GM23338 (cell line): ENCODE data around the gene KIAA1671. TPM values are rescaled to one million over a fixed set of nuclear protein-coding genes. Genes with fewer than 3 reads are reported as not detected.

Experiments used
- ATAC-seq: fragments of 200-7000 bp; cut with Tn5 transposase; 3 replicates; pipeline ENCODE4 v1.9.1; 2020
- DNase-seq: peaks from one replicate; pipeline ENCODE4 v3.0.0-alpha.2; 2015; ENCODE audit warnings: low spot score
- H2AFZ ChIP-seq: fragments of 200-600 bp; sonication (generic); 2 replicates; pipeline ENCODE4 v1.8.0; 2016; ENCODE audit warnings: antibody characterized with exemption, mild to moderate bottlenecking, moderate library complexity
- H3F3A ChIP-seq: fragments of 200-600 bp; sonication (generic); replicated peaks from 2 replicates; pipeline ENCODE4 v1.8.0; 2017; ENCODE audit warnings: antibody characterized with exemption, mixed run types, low read depth
- H3K27ac ChIP-seq: fragments of 200-600 bp; sonication (generic); 2 replicates; pipeline ENCODE4 v1.6.1; 2016; ENCODE audit warnings: low read depth
- H3K27me3 ChIP-seq: fragments of 200-600 bp; sonication (generic); 2 replicates; pipeline ENCODE4 v1.8.0; 2016; ENCODE audit warnings: mild to moderate bottlenecking, mixed run types, moderate library complexity; ENCODE audit not compliant: insufficient read depth
- H3K36me3 ChIP-seq: fragments of 200-600 bp; sonication (generic); 2 replicates; pipeline ENCODE4 v1.8.0; 2016; ENCODE audit warnings: mild to moderate bottlenecking; ENCODE audit not compliant: insufficient read depth
- H3K4me1 ChIP-seq: fragments of 200-600 bp; sonication (generic); 2 replicates; pipeline ENCODE4 v1.8.0; 2016; ENCODE audit warnings: mild to moderate bottlenecking, moderate library complexity; ENCODE audit not compliant: insufficient read depth
- H3K4me2 ChIP-seq: fragments of 200-600 bp; sonication (generic); 2 replicates; pipeline ENCODE4 v1.7.1; 2017; ENCODE audit warnings: mixed run types
- H3K4me3 ChIP-seq: fragments of 200-600 bp; sonication (generic); 2 replicates; pipeline ENCODE4 v1.6.1; 2016; ENCODE audit warnings: mixed run types
- H3K79me2 ChIP-seq: fragments of 200-600 bp; sonication (generic); replicated peaks from 2 replicates; pipeline ENCODE4 v1.8.0; 2017; ENCODE audit warnings: mild to moderate bottlenecking; ENCODE audit not compliant: insufficient read depth
- H3K9me2 ChIP-seq: fragments of 200-600 bp; sonication (generic); 2 replicates; pipeline ENCODE4 v1.8.0; 2017; ENCODE audit not compliant: insufficient read depth
- H4K20me1 ChIP-seq: fragments of 200-600 bp; sonication (generic); replicated peaks from 2 replicates; pipeline ENCODE4 v1.8.0; 2017; ENCODE audit warnings: mild to moderate bottlenecking; ENCODE audit not compliant: insufficient read depth
- H3K27ac Mint-ChIP-seq: 2 replicates; pipeline ENCODE4 v1.8.0; 2020; ENCODE audit warnings: inconsistent platforms, mild to moderate bottlenecking, moderate library complexity, mixed read lengths
- H3K27me3 Mint-ChIP-seq: 3 replicates; pipeline ENCODE4 v1.8.0; 2022; ENCODE audit warnings: low read depth, mild to moderate bottlenecking, moderate library complexity, mixed read lengths, inconsistent platforms; ENCODE audit not compliant: insufficient read depth, poor library complexity
- H3K36me3 Mint-ChIP-seq: 3 replicates; pipeline ENCODE4 v1.8.0; 2021; ENCODE audit warnings: low read depth, mild to moderate bottlenecking, inconsistent platforms, moderate library complexity, mixed read lengths
- H3K4me1 Mint-ChIP-seq: 3 replicates; pipeline ENCODE4 v1.8.0; 2020; ENCODE audit warnings: mild to moderate bottlenecking, inconsistent platforms, mixed read lengths
- H3K4me3 Mint-ChIP-seq: 3 replicates; pipeline ENCODE4 v1.8.0; 2021; ENCODE audit warnings: moderate library complexity, mild to moderate bottlenecking, inconsistent platforms, mixed read lengths
- H3K9me3 Mint-ChIP-seq: 3 replicates; pipeline ENCODE4 v1.8.0; 2020; ENCODE audit warnings: moderate library complexity, mild to moderate bottlenecking, inconsistent platforms, mixed read lengths
- CREB1 ChIP-seq: fragments of 250-450 bp; sonication (Bioruptor Pico); IDR thresholded peaks from 2 replicates; pipeline ENCODE4 v1.5.0; 2020; ENCODE audit warnings: low read depth, mild to moderate bottlenecking, moderate library complexity
- ETS1 ChIP-seq: IDR thresholded peaks from 2 replicates; pipeline ENCODE4 v1.6.1; 2016; ENCODE audit warnings: antibody characterized with exemption
- EZH2 ChIP-seq: fragments of 200-600 bp; sonication (generic); IDR thresholded peaks from one replicate; pipeline ENCODE4 v1.8.0; 2017; ENCODE audit warnings: antibody characterized with exemption, mild to moderate bottlenecking, low read depth; ENCODE audit not compliant: unreplicated experiment
- EZH2phosphoT487 ChIP-seq: fragments of 200-600 bp; sonication (generic); IDR thresholded peaks from one replicate; pipeline ENCODE4 v1.8.1; 2018; ENCODE audit warnings: antibody characterized with exemption; ENCODE audit not compliant: unreplicated experiment
- JUNB ChIP-seq: IDR thresholded peaks from one replicate; pipeline ENCODE4 v1.6.1; 2016; ENCODE audit warnings: antibody characterized with exemption; ENCODE audit not compliant: unreplicated experiment
- NANOG ChIP-seq: IDR thresholded peaks from 2 replicates; pipeline ENCODE4 v1.6.1; 2016; ENCODE audit warnings: antibody characterized with exemption, borderline replicate concordance
- POLR2AphosphoS5 ChIP-seq: IDR thresholded peaks from 2 replicates; pipeline ENCODE4 v1.6.1; 2016; ENCODE audit warnings: antibody characterized with exemption, low read depth
- ZNF331 ChIP-seq: fragments of 250-450 bp; sonication (Bioruptor Pico); IDR thresholded peaks from 2 replicates; pipeline ENCODE4 v1.5.0; 2020; ENCODE audit warnings: low read depth, mild to moderate bottlenecking, moderate library complexity
- ZNF462 ChIP-seq: fragments of 250-450 bp; sonication (Bioruptor Pico); IDR thresholded peaks from 2 replicates; pipeline ENCODE4 v1.5.0; 2020; ENCODE audit warnings: mild to moderate bottlenecking, moderate library complexity
- polyA plus RNA-seq: library from polyadenylated mRNA; unstranded; fragments of >200 nt; fragmentation: Nextera tagmentation; extraction: Ambion mirVana; gene quantifications from 2 replicates; pipeline ENCODE4 v1.2.1, GENCODE V29; 2016
- total RNA-seq: library from RNA; depleted of rRNA; stranded (reverse); fragments of >200 nt; shearing (Covaris generic); gene quantifications from 2 replicates; pipeline ENCODE4 v1.2.3, GENCODE V29; 2014
- TF ChIP-seq, protein P1 (sequence below), 2 experiments: fragments of 200-600 bp in 1 of 2; sonication (generic) in 1 of 2; conservative IDR thresholded peaks; 2 replicates each; pipeline versions ENCODE4 v1.5.1 to v1.6.1; 2016 to 2017; ENCODE audit warnings: antibody characterized with exemption in 2 of 2, low read depth in 2 of 2, mild to moderate bottlenecking in 2 of 2, moderate library complexity in 1 of 2

Gene KIAA1671
- total and polyA plus RNA-seq, 2 experiments from 2014 or later: 6.1 to 27.2 TPM

DNA sequence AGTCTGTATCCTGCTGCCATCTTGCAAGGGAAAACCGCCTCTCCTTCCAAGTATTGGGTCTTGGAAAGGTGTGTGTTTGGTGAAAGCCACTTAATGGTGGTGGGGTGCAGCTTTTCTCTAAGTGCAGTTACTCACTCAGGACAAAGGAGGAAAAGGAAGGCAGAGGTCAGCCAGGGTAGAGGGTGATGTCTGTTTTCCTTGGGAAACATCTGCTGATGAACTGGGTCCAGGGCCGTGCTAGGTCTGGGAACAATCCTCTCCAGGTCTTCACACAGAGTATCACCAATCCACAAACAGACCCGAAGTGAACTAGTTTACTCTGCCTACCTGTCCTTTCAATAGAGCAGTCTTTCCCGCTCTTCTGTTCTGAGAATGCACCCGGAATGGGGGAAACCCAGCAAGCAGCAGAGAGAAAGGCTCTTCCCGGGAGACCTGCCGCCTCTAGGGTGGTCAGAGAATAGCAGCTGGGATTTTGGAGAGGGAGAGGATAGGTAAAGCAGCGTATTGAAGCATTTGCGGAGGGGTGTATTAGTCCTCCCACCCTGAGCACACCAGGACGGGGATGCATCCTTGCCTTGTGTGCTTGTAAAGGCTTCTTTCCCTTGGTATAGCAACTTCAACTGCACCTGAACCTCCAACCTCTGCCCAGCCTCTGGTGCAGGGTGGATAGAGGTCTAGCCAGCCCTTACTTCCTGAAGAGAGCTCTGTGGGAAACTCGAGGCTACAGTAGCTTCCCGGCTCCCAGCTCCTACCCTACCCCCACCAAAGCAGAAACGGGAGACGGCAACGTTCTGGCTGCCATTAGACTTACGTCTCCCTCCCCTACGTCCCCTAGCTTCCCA lies 26.7 kb upstream of the KIAA1671 start:
- peaks cover 5% of the 10 kb centered on the region for H3K27me3 Mint-ChIP-seq
- peaks cover 8% of the 10 kb centered on the region; the same call in 2 of the 3 replicates for H3K9me3 Mint-ChIP-seq
- Histone ChIP-seq H3K79me2 (no peaks in the 10 kb centered on the region), H3F3A (0 out of 2 replicates have a peak, but pooled peaks cover 2% of the 10 kb centered on the region), H3K4me2 (peak overlapping the region; percentile 41), H3K27ac (peak overlapping the region; percentile 69; the same call in 1 of the 2 replicates), H3K36me3 (0 out of 2 replicates have a peak, but pooled peaks cover 5% of the 10 kb centered on the region), H3K4me1 (peaks cover 6% of the 10 kb centered on the region), H3K27me3 (no peaks in the 10 kb centered on the region), H3K9me2 (0 out of 2 replicates have a peak, but pooled peaks cover 3% of the 10 kb centered on the region), H2AFZ (peak overlapping the region; percentile 25; the same call in 1 of the 2 replicates), H3K4me3 (no peak overlapping the region; the same call in 1 of the 2 replicates), H4K20me1 (no peaks in the 10 kb centered on the region)
- peaks cover 10% of the 10 kb centered on the region for H3K4me1 Mint-ChIP-seq
- ATAC-seq (peak; percentile 96), DNase-seq (peak; percentile 80)
- H3K4me3 Mint-ChIP-seq: no peak overlapping the region
- TF ChIP-seq EZH2: no peak
- TF ChIP-seq, protein P1, sequence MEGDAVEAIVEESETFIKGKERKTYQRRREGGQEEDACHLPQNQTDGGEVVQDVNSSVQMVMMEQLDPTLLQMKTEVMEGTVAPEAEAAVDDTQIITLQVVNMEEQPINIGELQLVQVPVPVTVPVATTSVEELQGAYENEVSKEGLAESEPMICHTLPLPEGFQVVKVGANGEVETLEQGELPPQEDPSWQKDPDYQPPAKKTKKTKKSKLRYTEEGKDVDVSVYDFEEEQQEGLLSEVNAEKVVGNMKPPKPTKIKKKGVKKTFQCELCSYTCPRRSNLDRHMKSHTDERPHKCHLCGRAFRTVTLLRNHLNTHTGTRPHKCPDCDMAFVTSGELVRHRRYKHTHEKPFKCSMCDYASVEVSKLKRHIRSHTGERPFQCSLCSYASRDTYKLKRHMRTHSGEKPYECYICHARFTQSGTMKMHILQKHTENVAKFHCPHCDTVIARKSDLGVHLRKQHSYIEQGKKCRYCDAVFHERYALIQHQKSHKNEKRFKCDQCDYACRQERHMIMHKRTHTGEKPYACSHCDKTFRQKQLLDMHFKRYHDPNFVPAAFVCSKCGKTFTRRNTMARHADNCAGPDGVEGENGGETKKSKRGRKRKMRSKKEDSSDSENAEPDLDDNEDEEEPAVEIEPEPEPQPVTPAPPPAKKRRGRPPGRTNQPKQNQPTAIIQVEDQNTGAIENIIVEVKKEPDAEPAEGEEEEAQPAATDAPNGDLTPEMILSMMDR (conservative IDR thresholded peaks at IDR 0.05; ENCODE audit: low read depth in 2 of 2): peak; percentile 44 to 45
- peaks cover 2% of the 10 kb centered on the region for H3K36me3 Mint-ChIP-seq
- H3K27ac Mint-ChIP-seq: no peak overlapping the region

DNA sequence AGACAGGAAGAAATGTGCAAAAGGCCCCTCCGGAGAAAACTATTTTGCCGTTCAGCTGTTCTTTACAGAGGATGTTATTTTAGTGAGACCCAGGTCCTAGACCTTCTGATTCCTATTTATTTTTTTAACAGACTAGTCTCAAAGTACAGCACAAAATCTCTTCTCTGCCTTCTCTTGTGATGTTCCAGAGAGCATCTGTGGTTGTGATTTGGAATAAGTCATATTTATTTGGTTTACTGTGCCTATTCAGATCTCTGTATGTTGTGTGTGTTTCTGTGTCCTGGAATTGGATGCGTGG lies 26.1 kb upstream of the KIAA1671 start:
- Histone ChIP-seq H2AFZ (peak overlapping the region; percentile 25; the same call in 1 of the 2 replicates), H3K79me2 (no peaks in the 10 kb centered on the region), H3K27me3 (no peaks in the 10 kb centered on the region), H4K20me1 (no peaks in the 10 kb centered on the region), H3K4me2 (peak overlapping the region; percentile 41), H3K27ac (no peak overlapping the region), H3K4me3 (no peak overlapping the region; the same call in 1 of the 2 replicates), H3F3A (0 out of 2 replicates have a peak, but pooled peaks cover 2% of the 10 kb centered on the region), H3K36me3 (0 out of 2 replicates have a peak, but pooled peaks cover 5% of the 10 kb centered on the region), H3K4me1 (peaks cover 6% of the 10 kb centered on the region), H3K9me2 (0 out of 2 replicates have a peak, but pooled peaks cover 3% of the 10 kb centered on the region)
- Mint-ChIP-seq H3K27ac (no peak overlapping the region), H3K36me3 (peaks cover 2% of the 10 kb centered on the region), H3K9me3 (peaks cover 8% of the 10 kb centered on the region; the same call in 2 of the 3 replicates), H3K4me1 (peaks cover 10% of the 10 kb centered on the region), H3K4me3 (no peak overlapping the region; the same call in 2 of the 3 replicates), H3K27me3 (peaks cover 5% of the 10 kb centered on the region)
- DNase-seq (no peak), ATAC-seq (no peak)
- TF ChIP-seq EZH2phosphoT487: no peak
- no peak for TF ChIP-seq POLR2AphosphoS5
- TF ChIP-seq JUNB: no peak
- TF ChIP-seq CREB1 (CRISPR knock-in tag): no peak
- TF ChIP-seq ZNF331 (CRISPR knock-in tag): no peak
- no peak for TF ChIP-seq ETS1
- TF ChIP-seq NANOG: no peak
- TF ChIP-seq ZNF462 (CRISPR knock-in tag): no peak
